ENCODE measurements around the gene NRL.
"Not testable (repeated sequence)": the region's sequence is repeated elsewhere in the genome, so short reads cannot be mapped to it uniquely, and the experiment has no call there.

NRL gene

GRCh38 chr14:24032727-24033418 is 81.9 kb downstream of the NRL start:
- H3K27ac ChIP-seq (ENCODE audit: low read length) = no peak overlapping the region
- 0 out of 2 replicates have a peak, but pooled peaks cover 3% of the 10 kb centered on the region for H3K4me1 ChIP-seq (ENCODE audit: control insufficient read depth, insufficient read depth, low read length)
- WGBS (ENCODE audit: insufficient coverage, insufficient read length) = no CpG with 5 or more reads among the region's 2 CpGs
- H3K4me3 ChIP-seq (ENCODE audit: low read length) = no peak overlapping the region
- H3K27me3 ChIP-seq (ENCODE audit: control insufficient read depth, insufficient read depth, low read length) = no peaks in the 10 kb centered on the region
- no peaks in the 10 kb centered on the region for H3K36me3 ChIP-seq (ENCODE audit: control insufficient read depth, insufficient read depth, low read length)
- H3K9me3 ChIP-seq (ENCODE audit: control insufficient read depth, insufficient read depth, low read length) = no peaks in the 10 kb centered on the region
- no peak for DNase-seq (ENCODE audit: low read depth, low spot score)

GRCh38 chr14:24031331-24031730 is 83.4 kb downstream of the NRL start:
- not testable (repeated sequence) for H3K27ac ChIP-seq (ENCODE audit: low read length); H3K9me3 ChIP-seq (ENCODE audit: control insufficient read depth, insufficient read depth, low read length); DNase-seq (ENCODE audit: low read depth, low spot score); H3K36me3 ChIP-seq (ENCODE audit: control insufficient read depth, insufficient read depth, low read length); H3K4me3 ChIP-seq (ENCODE audit: low read length); H3K27me3 ChIP-seq (ENCODE audit: control insufficient read depth, insufficient read depth, low read length); H3K4me1 ChIP-seq (ENCODE audit: control insufficient read depth, insufficient read depth, low read length)
- no CpG with 5 or more reads among the region's 2 CpGs for WGBS (ENCODE audit: insufficient coverage, insufficient read length)

- not testable (repeated sequence) for H3K9me3 ChIP-seq (ENCODE audit: control insufficient read depth, insufficient read depth, low read length); H3K27me3 ChIP-seq (ENCODE audit: control insufficient read depth, insufficient read depth, low read length); H3K36me3 ChIP-seq (ENCODE audit: control insufficient read depth, insufficient read depth, low read length); H3K4me3 ChIP-seq (ENCODE audit: low read length); H3K27ac ChIP-seq (ENCODE audit: low read length); DNase-seq (ENCODE audit: low read depth, low spot score); H3K4me1 ChIP-seq (ENCODE audit: control insufficient read depth, insufficient read depth, low read length)
- no CpG with 5 or more reads among the region's 3 CpGs for WGBS (ENCODE audit: insufficient coverage, insufficient read length)
These were observed 85.1 kb downstream of the NRL start for GRCh38 chr14:24029687-24030086.

Measured in iPS DF 6.9 (cell line).